Loucy (cell line): Measurements from ENCODE around the gene GOLGA7B.

ENCODE experiments used
- EZH2phosphoT487 ChIP-seq: fragments of 200-600 bp; IDR thresholded peaks from 2 replicates; pipeline ENCODE4 v1.6.1; 2018; ENCODE audit warnings: antibody characterized with exemption, mild to moderate bottlenecking, moderate library complexity, borderline replicate concordance
- TF ChIP-seq, protein P1 (sequence below): fragments of 200-600 bp; sonication (generic); conservative IDR thresholded peaks from 2 replicates; pipeline ENCODE4 v1.5.1; 2014; ENCODE audit warnings: mild to moderate bottlenecking, antibody characterized with exemption, low read length

DNA sequence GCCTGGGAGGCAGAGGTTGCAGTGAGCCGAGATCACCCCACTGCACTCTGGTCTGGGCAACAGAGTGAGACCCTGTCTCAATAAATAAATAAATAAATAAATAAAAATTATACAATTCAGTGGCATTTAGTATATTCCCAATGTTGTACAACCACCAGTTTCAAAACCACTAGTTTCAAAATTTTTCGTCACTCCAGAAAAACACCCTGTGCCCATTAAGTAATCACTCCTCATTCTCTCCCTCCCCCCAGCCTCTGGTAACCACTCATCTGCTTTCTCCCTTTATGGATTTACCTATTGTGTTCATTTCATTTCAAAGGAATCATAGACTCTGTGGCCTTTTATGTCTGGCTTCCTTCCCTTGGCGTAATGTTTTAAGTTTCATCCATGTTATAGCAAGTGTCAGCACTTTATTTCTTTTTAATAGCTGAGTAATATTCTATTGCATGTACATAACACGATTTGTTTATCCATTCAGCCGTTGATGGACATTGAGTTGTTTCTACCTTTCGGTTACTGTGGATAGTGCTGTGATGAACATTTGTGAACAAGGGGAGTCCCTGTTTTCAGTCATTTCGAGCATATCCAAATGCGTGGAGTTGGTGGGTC is 29.4 kb upstream of the GOLGA7B start:
- TF ChIP-seq, protein P1, sequence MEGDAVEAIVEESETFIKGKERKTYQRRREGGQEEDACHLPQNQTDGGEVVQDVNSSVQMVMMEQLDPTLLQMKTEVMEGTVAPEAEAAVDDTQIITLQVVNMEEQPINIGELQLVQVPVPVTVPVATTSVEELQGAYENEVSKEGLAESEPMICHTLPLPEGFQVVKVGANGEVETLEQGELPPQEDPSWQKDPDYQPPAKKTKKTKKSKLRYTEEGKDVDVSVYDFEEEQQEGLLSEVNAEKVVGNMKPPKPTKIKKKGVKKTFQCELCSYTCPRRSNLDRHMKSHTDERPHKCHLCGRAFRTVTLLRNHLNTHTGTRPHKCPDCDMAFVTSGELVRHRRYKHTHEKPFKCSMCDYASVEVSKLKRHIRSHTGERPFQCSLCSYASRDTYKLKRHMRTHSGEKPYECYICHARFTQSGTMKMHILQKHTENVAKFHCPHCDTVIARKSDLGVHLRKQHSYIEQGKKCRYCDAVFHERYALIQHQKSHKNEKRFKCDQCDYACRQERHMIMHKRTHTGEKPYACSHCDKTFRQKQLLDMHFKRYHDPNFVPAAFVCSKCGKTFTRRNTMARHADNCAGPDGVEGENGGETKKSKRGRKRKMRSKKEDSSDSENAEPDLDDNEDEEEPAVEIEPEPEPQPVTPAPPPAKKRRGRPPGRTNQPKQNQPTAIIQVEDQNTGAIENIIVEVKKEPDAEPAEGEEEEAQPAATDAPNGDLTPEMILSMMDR: no peak
- TF ChIP-seq EZH2phosphoT487: no peak
